ENCODE data around the gene U2AF2.

Gene U2AF2

GRCh38 chr19:55677572-55678028 is 22.8 kb downstream of the U2AF2 start:
- no peak for DNase-seq

- no peak for DNase-seq
These were observed 23.4 kb downstream of the U2AF2 start for GRCh38 chr19:55678121-55678671.

- no peak for DNase-seq
These were observed 24.8 kb downstream of the U2AF2 start for GRCh38 chr19:55679343-55680257.

GRCh38 chr19:55680339-55681130 is 25.7 kb downstream of the U2AF2 start:
- no peak for DNase-seq

GRCh38 chr19:55681131-55682092 is 26.6 kb downstream of the U2AF2 start:
- DNase-seq: no peak

- DNase-seq: no peak
These were observed 28.8 kb downstream of the U2AF2 start for GRCh38 chr19:55683449-55684261.

GRCh38 chr19:55684946-55685681 is 30.3 kb downstream of the U2AF2 start:
- DNase-seq: no peak

GRCh38 chr19:55685776-55686175 is 30.9 kb downstream of the U2AF2 start:
- DNase-seq: no peak

- no peak for DNase-seq
These were observed 31.6 kb downstream of the U2AF2 start for GRCh38 chr19:55686311-55687050.

GRCh38 chr19:55687281-55688201 is 32.7 kb downstream of the U2AF2 start:
- no peak for DNase-seq

GRCh38 chr19:55688422-55689218 is 33.8 kb downstream of the U2AF2 start:
- no peak for DNase-seq

- DNase-seq: no peak
These were observed 34.7 kb downstream of the U2AF2 start for GRCh38 chr19:55689411-55690108.

- no peak for DNase-seq
These were observed 35.4 kb downstream of the U2AF2 start for GRCh38 chr19:55690109-55690768.

- no peak for DNase-seq
These were observed 36.1 kb downstream of the U2AF2 start for GRCh38 chr19:55690769-55691545.

GRCh38 chr19:55691561-55692481 is 37.0 kb downstream of the U2AF2 start:
- no peak for DNase-seq

Measured in activated CD4-positive, alpha-beta T cell treated with anti-CD3 and anti-CD28 coated beads for 4 hours (primary cell).